HG02623 (cell line): ENCODE data around the gene TMEM187.

Source experiments
- ATAC-seq: cut with Tn5 transposase; IDR thresholded peaks from one replicate; pipeline ENCODE4 v1.9.1; 2021; ENCODE audit warnings: moderate library complexity; ENCODE audit not compliant: unreplicated experiment

TMEM187 gene

DNA sequence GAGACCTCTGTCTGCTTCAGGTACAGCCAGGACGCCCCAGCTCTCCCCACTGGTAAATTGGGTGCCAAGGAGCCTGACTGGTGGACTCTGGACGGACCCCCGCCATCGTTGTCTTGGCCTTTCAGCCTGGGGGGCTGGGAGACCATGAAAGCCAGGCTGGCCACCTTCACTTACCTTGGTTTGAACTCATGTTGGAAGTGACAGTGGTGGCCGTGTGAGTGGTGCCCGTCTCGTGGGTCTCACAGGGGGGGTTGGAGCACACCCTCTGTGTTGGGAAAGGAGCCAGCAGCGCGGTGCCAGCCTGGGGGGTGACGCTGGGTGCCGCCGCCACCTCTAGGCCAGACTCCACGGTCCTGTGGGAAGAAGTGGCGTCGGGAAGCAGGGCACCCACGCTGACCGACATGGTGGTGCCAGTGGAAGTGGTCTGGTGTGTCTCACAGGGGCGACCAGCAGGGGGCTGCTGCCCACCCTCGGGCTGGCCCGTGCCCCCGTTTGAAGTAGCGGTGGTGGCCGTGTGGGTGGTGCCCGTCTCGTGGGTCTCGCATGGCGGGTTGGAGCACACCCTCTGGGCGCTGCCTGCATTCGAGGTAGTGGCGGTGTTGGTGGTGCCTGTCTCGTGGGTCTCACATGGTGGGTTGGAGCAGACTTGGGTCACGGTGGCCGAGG is 18.5 kb upstream of the TMEM187 start:
- ATAC-seq: no peak

GRCh38 chrX:153954558-153955227 is 17.9 kb upstream of the TMEM187 start:
- ATAC-seq: no peak

DNA sequence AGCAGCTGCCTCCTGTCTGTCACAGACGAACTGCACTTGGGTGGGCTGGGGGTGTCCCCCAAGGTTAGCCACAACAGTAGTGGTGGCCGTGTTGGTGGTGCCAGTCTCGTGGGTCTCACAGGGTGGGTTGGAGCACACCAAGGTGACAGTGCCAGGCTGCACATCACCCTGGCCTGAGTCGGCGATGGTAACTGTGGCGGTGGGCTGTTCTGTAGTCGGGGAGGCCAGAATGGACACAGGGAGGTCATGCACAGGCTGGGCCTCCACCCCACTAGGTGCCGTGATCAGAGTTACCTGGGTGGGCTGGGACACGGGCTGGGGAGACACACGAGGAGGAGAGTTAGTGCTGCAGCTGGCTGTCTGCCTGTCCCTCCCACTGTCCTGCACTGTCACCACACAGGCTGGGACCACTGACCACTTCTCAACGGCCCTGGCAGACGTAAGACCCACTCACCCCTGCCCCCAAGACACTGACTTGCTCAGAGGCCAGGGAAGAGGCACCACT is 17.3 kb upstream of the TMEM187 start:
- no peak for ATAC-seq

GRCh38 chrX:153956044-153956907 is 16.3 kb upstream of the TMEM187 start:
- ATAC-seq: no peak

GRCh38 chrX:153957224-153957623 is 15.3 kb upstream of the TMEM187 start:
- no peak for ATAC-seq

GRCh38 chrX:153958605-153959004 is 13.9 kb upstream of the TMEM187 start:
- ATAC-seq: no peak

DNA sequence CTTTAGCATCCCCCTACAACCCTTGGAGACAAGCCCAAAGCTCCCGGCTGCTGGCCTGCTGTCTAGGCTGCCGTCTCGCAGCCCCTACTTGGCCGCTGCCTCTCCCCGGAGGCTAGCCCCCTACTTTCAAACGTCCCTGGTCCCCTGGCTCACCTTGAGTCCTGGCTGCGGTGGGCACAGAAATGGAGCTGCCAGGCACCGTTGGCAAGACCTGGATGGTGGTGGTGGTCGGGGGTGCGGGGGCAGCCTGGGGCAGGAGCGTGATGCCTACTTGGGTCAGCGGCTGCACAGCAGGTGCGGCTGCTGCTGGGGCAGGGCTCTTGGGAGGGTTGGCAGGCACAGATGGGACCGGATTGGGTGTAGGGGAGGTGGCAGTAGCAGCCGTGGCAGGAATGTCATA is 12.9 kb upstream of the TMEM187 start:
- no peak for ATAC-seq

DNA sequence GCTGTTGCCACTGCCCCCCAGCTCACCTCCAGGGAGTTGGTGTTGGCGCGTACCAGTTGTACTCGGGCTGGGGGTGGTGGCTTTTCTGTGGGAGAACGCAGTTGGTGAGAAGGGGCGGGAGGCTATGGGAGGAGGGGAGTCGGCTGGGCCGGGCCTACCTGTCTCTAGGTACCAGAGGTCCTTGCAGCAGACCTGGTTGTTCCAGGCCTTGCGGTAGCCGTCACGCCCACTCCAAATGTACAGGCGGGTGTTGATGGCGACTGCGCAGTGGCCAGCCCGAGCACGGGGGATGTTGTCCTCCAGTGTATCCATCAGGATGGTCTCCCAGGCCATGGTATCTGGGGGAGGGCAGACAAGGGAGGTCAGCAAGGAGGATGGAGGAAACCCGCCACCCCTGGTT is 12.5 kb upstream of the TMEM187 start:
- no peak for ATAC-seq

- no peak for ATAC-seq
These were observed 11.8 kb upstream of the TMEM187 start for GRCh38 chrX:153960786-153961185.

DNA sequence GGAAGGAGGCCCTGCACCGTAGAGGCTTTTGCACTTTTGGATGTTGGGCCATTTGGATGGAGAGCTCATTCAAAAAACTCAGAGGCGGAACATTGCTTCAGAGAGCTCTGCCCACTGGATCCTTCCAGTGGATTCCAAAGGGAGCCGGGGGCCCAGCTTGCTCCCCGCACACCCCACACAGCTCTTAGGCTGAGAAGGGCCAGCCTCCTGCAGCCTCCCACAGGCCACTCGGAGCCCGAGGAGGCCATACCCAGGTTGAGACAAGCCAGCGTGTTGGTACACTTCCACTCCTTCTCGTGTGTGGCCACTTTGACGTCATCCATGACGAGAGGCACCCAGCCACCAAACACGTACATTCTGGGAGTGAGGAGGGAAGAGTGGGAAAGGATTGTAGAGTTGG is 11.3 kb upstream of the TMEM187 start:
- ATAC-seq: no peak

DNA sequence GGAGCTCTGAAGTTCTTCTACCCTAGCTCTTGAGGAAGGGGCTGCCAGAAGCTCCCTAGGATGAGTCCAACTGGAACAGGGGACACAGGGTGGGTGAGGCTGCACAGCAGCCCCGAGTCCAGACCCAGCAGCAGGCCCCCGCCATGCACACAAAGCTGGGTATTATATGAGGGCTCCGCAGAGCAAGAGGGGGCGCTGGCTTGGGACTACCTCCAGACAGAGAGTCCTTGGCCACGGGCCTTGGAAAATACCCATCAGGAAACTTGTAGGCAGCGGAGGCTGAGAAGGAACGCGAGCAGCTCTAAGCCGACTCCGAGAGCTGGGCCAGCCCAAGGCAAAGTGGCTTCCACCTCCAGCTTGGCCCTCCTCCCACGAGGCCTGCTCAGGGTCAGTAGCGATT is 9.0 kb upstream of the TMEM187 start:
- ATAC-seq: no peak

DNA sequence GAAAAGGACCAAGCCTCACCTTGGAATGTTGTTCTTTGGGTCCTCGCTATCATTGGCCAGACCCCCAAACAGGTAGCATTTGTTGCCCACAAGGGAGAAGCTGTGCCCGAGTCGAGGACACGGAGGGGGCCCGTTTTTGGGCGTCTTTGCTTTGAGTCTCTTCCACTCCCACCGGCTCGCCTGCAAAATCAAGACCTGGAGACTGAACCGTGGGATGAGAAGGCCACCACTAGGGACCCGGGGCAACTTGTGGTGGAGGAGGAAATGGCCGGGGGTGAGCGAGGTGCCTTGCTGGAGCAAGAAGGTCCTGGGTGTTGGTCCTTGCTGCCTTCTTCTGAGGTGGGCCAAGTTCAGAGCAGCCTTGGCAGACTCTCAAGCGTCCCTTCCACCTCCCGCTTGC is 8.4 kb upstream of the TMEM187 start:
- ATAC-seq: no peak

- ATAC-seq: no peak
These were observed 7.1 kb upstream of the TMEM187 start for GRCh38 chrX:153965406-153965805.

DNA sequence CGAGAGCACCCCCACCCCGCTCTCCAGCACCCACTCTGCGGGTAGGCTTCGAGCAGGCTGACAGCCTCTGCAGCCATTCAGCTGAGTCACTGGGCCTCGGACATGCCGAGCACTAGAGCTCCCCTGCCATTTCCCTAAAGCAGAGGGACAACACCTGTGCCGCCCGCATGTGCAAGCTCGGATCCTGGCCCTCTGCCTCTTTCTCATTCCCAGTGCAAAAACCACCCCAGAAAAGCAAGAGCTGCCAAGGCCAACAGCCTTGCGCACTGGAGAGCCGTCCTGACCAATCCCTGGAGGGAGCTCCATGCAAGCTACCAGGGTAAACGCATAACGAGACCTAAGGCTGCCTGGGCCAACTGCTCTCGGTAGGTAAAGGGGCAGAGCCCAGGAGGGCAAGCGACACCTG is 6.3 kb upstream of the TMEM187 start:
- no peak for ATAC-seq

DNA sequence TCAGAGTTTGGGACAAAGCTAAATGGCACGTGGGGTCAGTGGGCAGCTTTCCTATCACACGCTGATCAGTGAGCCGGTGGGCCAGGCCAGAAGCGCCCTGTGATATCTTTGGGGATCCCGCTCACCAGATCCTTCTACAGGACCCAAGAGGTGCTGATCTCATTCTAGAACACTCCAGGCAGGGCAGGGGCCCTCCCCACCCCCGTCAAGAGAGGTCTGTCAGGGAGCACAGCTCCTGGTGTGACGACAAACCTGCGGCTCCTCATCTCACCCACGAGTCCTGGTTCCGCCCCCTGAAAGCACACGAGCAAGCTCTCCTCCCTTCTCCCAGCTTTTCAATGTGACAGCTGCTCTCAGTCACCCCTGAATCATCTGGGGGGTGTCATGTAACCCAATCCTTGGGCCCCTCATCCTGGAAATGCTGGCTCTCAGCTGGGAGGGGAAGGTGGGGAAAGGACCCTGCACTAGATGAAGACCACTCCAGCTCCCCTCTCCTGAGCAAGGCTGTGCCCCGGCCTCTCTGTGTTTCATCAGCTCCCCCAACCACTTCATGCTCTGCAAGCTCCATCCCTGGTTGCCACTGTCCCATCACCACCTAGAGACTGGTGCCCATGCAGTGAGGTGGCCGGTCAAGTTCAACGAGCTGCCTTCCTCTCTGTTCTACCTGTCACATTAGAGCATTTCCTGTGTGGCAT is 5.6 kb upstream of the TMEM187 start:
- ATAC-seq: no peak

DNA sequence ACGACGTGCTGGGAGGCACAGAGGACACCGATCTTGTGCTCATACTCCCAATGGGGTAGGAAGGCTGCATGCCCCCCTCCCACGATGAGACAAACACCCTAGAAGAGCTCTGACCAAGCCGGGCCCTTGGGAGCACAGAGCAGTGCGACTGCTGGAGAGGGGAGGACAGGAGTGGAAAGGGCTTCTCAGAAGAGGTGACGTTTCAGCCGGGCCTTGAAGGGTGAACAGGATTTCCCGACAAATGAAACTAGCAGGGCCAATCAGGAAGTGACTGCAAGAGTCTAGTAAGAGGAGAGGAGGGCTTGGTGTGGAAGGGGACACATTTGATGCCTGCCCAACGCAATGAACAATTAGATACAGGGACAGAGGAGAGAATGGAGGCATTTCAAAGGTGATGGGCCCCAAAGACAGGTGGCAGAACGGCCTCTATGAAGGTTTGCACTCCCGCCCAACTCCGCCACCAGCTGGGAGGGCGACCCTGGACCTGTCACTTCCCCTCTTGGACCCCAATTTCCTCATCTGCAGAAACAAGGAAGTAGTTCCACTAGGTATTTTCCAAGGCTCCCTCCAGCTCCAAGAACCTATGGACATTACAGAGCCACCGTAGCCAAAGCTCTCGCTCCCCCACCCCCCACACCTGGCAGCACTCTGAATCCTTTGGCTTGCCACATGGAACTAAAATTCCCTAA is 4.9 kb upstream of the TMEM187 start:
- ATAC-seq: no peak

DNA sequence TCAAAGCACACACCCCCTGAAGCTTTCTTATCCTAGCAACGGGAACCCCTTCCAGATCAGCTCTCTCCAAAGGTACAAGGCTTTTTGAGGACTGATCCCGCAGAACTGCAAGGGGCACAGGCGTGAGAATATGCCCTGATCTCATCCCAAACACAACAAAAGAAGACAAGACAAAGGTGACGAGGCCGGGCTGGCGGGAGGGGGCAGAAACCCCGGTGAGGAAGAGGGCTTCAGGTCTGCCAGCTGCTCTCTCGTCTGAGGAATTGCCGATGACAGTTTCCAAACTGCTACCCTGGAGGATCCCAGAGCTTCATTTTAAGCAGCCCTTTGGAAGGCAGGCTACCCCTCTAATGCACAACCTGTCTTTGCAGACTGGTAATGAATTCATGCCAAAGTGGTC is 4.3 kb upstream of the TMEM187 start:
- ATAC-seq: no peak

GRCh38 chrX:153968754-153969124 is 3.8 kb upstream of the TMEM187 start:
- ATAC-seq: no peak

- ATAC-seq: no peak
These were observed 3.2 kb upstream of the TMEM187 start for GRCh38 chrX:153969125-153969903.

DNA sequence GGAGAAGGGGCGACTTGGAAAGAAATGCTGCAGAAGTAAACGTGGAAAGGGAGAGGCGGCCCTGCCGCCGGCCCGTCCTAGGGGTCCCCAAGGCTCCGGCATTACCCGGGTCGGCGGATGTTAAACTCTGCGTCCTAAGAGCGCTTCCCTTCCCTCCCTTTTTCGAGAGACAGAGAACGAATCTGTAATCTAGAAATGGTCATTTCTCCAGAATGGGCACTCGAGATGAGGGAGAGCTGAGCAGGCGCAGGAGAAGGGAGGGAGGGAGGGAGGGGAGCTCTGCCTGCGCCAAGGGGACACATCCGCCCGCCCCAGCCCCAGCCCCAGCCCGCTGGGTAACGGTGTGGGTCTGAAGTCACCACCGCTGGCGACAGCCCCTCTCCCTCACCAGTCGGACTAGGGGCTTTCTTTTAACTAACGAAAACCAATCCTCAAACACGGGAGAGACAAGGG is 2.6 kb upstream of the TMEM187 start:
- no peak for ATAC-seq
